ENCODE data around the gene ZBTB7C. TPM values are rescaled to one million over a fixed set of nuclear protein-coding genes. Genes with fewer than 3 reads are reported as not detected.

ZBTB7C gene
- total and polyA plus RNA-seq, 10 of the 15 experiments (the other 5 are each of a cell fraction or from before 2014, with no cell fraction given), result under 0.01 to 0.08 (median 0.01) TPM; not detected in 7

- FAIRE-seq (no peak), ATAC-seq (no peak), DNase-seq (ENCODE audit: low read depth, low spot score) (no peak)
- ChIA-PET CTCF (no interaction called here), RAD21 (ENCODE audit: unreplicated experiment) (no interaction called here), POLR2A (no interaction called here), SMC1A (ENCODE audit: uncharacterized antibody, unreplicated experiment) (no interaction called here)
- Histone ChIP-seq H3K9ac (ENCODE audit: control insufficient read depth, insufficient read depth, low read length) (no peak overlapping the region), H3K27me3 (replicated peaks in 1 of 2; ENCODE audit: control insufficient read depth in 2 of 2, insufficient read depth in 2 of 2, low read length in 1 of 2) (peaks cover 2 to 3% of the 10 kb centered on the region in 2 experiments; a peak in 1 of 4 replicates), H2AFZ (ENCODE audit: control insufficient read depth, low read depth, low read length) (no peak overlapping the region), H3K4me2 (ENCODE audit: control insufficient read depth, insufficient read depth) (no peak overlapping the region), H3K27ac (ENCODE audit: control insufficient read depth, insufficient read depth) (no peak overlapping the region), H3K4me3 (no peak overlapping the region), H4K20me1 (ENCODE audit: control insufficient read depth, insufficient read depth) (no peaks in the 10 kb centered on the region), H3K79me2 (ENCODE audit: control insufficient read depth, insufficient read depth, low read length) (no peaks in the 10 kb centered on the region), H3K4me1 (ENCODE audit: control insufficient read depth, insufficient read depth, low read length) (no peaks in the 10 kb centered on the region), H3K36me3 (ENCODE audit: control insufficient read depth in 2 of 2, insufficient read depth in 2 of 2, low read length in 1 of 2) (no peaks in the 10 kb centered on the region), H3K9me3 (replicated peaks; ENCODE audit: control insufficient read depth, insufficient read depth, low read length) (no peaks in the 10 kb centered on the region)
- 50% methylated on average over 6 of the region's 6 CpGs for WGBS (ENCODE audit: insufficient coverage, insufficient replicate concordance, low lambda C conversion rate, missing lambda C conversion rate)
- in situ Hi-C loops (cut with MboI) (no loop called here), intact Hi-C loops (cut with micrococcal nuclease; ENCODE audit: unreplicated experiment) (no loop called here)
- BruUV-seq (replicated peaks), result no TSS peak
- no peak for TF ChIP-seq YY1 (IDR thresholded peaks at IDR 0.05; ENCODE audit: low read depth, low read length)
- TF ChIP-seq ASH2L (IDR thresholded peaks at IDR 0.05; ENCODE audit: borderline replicate concordance, low read depth), result no peak
- no peak for TF ChIP-seq CHD2 (IDR thresholded peaks at IDR 0.05; ENCODE audit: borderline replicate concordance, low read depth, low read length)
These were observed 299.2 kb downstream of the ZBTB7C start for GRCh38 chr18:48109961-48110493.

- ChIA-PET SMC1A (ENCODE audit: uncharacterized antibody, unreplicated experiment) (no interaction called here), POLR2A (no interaction called here), RAD21 (ENCODE audit: unreplicated experiment) (no interaction called here), CTCF (no interaction called here)
- no peak for ATAC-seq
- FAIRE-seq, result no peak
- no peaks in the 10 kb centered on the region for H3K79me2 ChIP-seq (ENCODE audit: control insufficient read depth, insufficient read depth, low read length)
- in situ Hi-C loops (cut with MboI), result no loop called here
- no TSS peak for BruUV-seq (replicated peaks)
- 10% methylated on average over 11 of the region's 11 CpGs for WGBS (ENCODE audit: insufficient coverage, insufficient replicate concordance, low lambda C conversion rate, missing lambda C conversion rate)
- H2AFZ ChIP-seq (ENCODE audit: control insufficient read depth, low read depth, low read length), result no peak overlapping the region
- DNase-seq (ENCODE audit: low read depth, low spot score), result no peak
- H3K36me3 ChIP-seq (ENCODE audit: control insufficient read depth in 2 of 2, insufficient read depth in 2 of 2, low read length in 1 of 2), result no peaks in the 10 kb centered on the region
- H3K27ac ChIP-seq (ENCODE audit: control insufficient read depth, insufficient read depth), result no peak overlapping the region
- H3K4me3 ChIP-seq, result no peak overlapping the region
- intact Hi-C loops (cut with micrococcal nuclease; ENCODE audit: unreplicated experiment), result no loop called here
- H3K27me3 ChIP-seq (replicated peaks in 1 of 2; ENCODE audit: control insufficient read depth in 2 of 2, insufficient read depth in 2 of 2, low read length in 1 of 2), result peaks cover 2 to 6% of the 10 kb centered on the region in 2 experiments; a peak in 2 of 4 replicates
- H3K9ac ChIP-seq (ENCODE audit: control insufficient read depth, insufficient read depth, low read length), result no peak overlapping the region
- TF ChIP-seq MTA3 (IDR thresholded peaks at IDR 0.05; ENCODE audit: borderline replicate concordance, low read length) (no peak), IRF4 (IDR thresholded peaks at IDR 0.05; ENCODE audit: low read depth, low read length) (no peak), RELA (IDR thresholded peaks at IDR 0.05; ENCODE audit: borderline replicate concordance, partially characterized antibody) (no peak), EZH2 (IDR thresholded peaks at IDR 0.05; ENCODE audit: borderline replicate concordance, control insufficient read depth, low read depth, low read length) (no peak), BRCA1 (IDR thresholded peaks at IDR 0.05; ENCODE audit: low read depth, low read length) (no peak), PML (IDR thresholded peaks at IDR 0.05; ENCODE audit: low read length) (no peak), RB1 (IDR thresholded peaks at IDR 0.05; ENCODE audit: borderline replicate concordance) (no peak), SMAD1 (IDR thresholded peaks at IDR 0.05; ENCODE audit: low read depth, partially characterized antibody) (no peak), TCF3 (IDR thresholded peaks at IDR 0.05; ENCODE audit: borderline replicate concordance, insufficient read depth, low read depth, low read length) (no peak)
- H3K4me2 ChIP-seq (ENCODE audit: control insufficient read depth, insufficient read depth), result no peak overlapping the region
- no peaks in the 10 kb centered on the region for H3K9me3 ChIP-seq (replicated peaks; ENCODE audit: control insufficient read depth, insufficient read depth, low read length)
- H3K4me1 ChIP-seq (ENCODE audit: control insufficient read depth, insufficient read depth, low read length), result no peaks in the 10 kb centered on the region
- H4K20me1 ChIP-seq (ENCODE audit: control insufficient read depth, insufficient read depth), result no peaks in the 10 kb centered on the region
These were observed 301.0 kb downstream of the ZBTB7C start for GRCh38 chr18:48108136-48108535.

All from GM12878 (cell line).